ENCODE measurements around the gene BCAS3. TPM values are rescaled to one million over a fixed set of nuclear protein-coding genes. Genes with fewer than 3 reads are reported as not detected.

BCAS3 gene
- polyA plus RNA-seq, 4 donors, result 26.2 to 27.7 (median 26.8) TPM

DNA sequence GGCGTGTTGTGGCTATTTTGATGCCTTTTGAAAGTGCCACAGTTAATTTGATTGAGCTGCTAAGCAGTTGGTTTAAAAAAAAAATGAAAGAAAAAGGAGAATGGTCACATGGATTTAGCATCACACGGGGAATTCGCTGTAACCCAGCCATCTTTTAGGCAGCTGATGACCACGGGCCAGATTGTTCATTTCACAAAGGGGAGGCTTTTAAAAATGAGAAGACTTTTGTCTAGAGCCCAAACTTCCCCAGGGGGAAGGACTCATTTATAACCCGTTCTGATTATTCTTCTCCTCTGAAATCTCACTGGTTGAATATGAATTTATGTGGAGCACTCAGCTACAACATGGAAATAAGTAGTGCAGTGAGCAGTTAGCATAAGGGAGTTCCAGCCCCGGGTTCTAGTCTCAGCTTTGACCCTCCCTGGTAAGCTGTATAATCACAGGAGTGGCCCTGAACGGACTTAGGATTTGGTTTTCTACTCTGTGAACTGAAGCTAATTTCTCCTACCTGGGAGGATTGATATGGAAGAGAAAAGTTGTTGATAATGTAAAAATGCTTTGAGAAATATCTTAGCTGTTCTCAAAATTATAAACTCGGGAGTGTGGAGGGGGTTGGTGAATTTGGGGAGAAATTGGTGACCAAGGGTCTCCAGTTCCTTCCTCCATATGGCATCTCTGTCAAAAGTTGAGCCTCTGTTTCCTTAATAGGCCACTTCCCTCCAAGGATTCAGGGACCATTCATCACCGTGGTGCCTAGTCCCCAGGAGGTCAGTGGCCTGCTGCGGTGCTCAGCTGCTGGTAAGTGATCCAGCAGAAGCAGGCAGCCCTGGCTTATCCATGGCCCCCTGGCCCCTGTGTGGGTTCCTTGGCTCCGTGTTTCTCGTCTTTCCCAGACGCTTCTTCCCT is 645.6 kb downstream of the BCAS3 start:
- no peak for DNase-seq (ENCODE audit: low read depth in 4 of 4, low spot score in 3 of 4)

DNA sequence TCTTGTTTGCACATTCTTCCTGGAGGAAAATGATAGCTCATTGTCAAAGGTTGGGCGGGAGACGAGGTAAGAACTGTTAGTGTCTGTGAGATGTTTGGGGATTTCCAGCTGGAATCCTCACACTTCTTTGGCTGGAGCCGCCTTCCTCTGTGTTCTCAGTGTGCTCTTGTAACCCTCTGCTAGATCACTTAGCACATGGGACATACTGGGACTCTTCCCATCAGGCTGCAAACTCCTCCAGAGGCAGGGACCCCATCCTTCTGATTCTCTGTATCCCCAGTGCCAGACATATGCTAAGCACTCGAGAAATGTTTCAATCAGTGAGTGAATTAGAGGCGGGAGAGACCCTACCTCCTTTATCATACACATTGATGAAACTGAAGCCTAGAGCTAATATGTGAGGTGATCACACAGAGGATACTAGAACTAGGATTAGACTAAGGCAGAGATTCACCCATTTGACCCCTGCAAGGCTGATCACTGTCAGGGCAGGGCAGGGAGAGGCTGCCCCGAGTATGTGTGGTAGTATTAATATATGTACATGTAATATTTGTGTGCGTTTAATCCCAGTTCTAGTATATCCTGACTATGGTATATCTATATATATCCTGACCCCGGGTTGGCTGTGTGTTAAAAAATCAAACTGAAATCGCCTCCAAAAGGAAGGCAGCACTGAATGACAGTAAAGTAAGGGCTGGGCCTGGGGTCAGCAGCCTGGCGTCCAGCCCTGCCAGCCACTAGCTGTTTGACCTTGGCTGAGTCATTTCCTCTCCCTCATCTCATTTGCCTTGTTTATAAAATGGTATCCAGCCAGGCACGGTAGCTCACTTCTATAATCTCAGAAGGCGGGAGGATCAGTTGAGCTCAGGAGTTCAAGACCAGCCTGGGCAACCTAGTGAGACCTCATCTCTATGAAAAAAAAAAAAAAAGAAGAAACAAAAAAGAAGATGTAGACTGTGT is 646.5 kb downstream of the BCAS3 start:
- DNase-seq (ENCODE audit: low read depth in 4 of 4, low spot score in 3 of 4), result no peak

DNA sequence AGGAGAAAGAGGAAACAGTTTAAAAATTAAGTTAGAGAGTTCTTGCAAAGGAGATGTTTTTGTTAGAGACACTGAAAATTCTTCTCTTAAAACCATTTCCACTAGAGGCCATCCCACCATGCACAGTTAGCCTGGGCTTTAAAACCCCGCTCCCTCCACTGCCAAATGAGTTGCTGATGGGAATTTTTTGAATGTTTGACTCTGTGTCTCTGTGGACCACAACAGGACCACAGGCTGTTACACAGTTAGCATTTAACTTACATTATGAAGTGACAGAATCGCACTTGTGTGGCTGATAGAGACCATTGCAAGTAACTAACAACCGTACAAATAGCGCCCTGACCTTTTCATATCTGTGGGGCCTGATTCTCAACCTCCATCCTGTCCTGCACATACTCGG is 647.3 kb downstream of the BCAS3 start:
- no peak for DNase-seq (ENCODE audit: low read depth in 4 of 4, low spot score in 3 of 4)

DNA sequence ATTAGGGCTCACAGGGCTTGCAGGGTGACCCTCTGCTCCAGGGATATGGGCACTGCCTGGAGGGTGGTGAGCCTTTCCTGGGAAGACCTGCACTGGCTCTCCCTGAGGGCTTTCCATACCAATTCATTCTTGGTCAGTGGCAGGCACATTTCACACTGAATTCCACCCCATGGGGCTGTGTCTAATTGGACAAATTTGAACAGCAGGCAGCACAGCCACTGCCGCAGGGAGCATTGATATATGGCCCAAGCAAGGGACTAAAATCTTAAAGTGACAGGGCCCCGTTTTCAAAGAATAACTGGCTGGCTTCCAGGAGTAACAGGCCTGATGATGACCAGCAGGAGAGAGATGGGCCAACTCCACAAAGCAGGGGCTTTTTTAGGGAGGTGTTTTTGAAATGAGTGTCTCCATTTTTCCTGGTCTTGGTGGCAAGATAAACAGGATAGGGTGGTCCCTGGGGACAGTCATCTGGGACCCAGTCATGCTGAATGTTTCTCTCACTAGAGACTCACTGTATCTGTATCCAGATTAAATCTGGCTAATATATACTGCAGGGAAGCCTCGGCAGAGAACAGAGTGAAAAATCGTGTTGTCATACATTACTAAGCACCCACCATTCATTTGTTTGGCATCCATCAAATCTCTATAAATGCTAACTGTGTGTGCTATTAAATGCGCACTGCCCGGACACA is 647.9 kb downstream of the BCAS3 start:
- DNase-seq (ENCODE audit: low read depth in 4 of 4, low spot score in 3 of 4), result no peak

DNA sequence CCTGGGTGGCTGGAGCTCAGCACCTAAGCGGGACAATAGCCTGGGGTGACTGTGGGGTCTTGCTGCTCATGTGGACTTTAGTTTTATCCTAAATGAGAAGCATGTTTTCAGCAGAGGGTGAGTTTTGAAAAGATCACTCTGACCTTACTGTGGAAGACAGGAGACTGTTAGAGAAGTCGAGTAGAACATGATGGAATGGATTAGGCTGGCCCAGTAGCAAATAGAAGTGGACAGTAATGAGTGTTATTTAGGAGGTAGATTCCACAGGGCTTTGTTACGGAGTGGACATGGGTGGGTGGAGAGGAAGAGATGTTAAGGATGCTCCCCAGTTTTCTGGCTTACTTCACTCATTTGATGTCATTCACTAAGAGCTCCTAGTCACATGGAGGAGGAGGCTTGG is 648.7 kb downstream of the BCAS3 start:
- DNase-seq (ENCODE audit: low read depth in 4 of 4, low spot score in 3 of 4), result no peak

DNA sequence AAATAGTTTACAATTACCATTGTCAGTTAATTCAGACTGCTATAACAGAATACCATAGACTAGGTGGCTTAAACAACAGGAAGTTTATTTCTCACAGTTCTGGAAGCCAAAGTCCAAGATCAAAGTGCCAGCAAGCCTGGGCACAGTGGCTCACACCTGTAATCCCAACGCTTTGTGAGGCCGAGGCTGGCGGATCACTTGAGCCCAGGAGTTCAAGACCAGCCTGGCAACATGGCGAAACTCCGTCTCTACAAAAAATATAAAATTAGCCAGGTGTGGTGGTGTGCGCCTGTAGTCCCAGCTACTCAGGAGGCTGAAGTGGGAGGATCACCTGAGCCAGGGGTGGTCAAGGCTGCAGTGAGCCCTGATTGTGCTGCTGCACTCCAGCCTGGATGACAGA is 650.7 kb downstream of the BCAS3 start:
- DNase-seq (ENCODE audit: low read depth in 4 of 4, low spot score in 3 of 4), result no peak

DNA sequence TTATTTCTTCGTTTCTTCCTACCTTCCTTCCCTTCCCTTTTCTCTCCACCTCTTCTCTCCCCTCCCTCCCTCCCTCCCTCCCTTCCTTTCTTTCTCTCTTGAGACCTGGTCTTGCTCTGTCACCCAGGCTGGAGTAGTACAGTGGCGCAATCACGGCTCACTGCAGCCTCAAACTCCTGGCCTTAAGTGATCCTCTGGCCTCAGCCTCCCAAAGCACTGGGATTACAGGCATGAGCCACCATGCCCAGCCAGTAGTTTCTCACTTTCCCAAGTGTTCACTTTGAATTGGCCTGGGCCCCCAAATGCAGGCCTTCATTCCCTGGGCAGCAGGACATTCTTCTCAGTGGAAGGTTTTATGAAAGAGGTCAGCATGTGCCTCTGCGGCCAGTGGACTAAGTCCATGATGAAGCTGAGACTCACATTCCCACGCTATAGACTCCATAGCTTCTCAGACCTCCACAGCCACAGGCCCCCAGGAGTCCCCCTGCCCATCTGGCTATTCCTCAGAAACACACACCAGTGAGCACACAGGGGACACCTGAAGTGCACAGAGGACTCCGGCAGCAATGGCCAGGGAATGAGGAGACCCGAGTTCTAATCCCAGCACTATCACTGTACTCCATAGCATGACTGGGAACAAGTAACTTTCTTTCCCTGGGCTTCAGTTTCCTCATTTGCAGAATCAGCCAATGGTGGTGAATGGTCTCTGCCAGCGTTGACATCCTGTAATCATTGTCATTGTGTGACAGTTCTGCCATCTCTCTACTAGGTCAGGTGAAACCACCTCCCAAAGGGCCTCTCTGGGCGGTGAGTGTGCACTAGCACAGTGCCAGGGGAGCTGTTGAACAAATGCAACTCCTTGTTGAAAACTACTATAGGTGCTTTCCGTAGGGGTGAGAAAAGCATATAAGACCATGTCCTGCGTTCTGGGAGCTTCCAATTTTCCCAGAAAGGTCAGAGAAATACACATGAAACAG is 652.8 kb downstream of the BCAS3 start:
- DNase-seq (ENCODE audit: low read depth in 4 of 4, low spot score in 3 of 4), result no peak

DNA sequence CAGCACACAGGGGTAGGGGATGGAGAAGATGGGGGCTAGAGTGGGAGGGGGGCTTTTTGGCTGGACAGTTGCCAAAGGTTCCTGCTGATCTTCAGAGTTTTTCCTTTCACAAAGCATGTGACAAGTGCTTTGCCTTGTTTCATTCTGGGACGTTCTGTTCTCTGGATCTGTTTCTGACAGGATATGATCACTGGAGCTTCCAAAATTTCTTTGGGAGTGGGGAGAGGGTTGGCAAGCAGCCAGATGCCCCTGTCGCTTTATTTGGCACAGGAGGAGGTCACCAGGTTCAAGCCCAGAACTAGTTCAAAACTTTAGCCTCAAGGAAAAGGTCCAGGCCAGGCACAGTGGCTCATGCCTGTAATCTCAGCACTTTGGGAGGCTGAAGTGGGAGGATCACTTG is 653.5 kb downstream of the BCAS3 start:
- DNase-seq (ENCODE audit: low read depth in 4 of 4, low spot score in 3 of 4), result no peak

DNA sequence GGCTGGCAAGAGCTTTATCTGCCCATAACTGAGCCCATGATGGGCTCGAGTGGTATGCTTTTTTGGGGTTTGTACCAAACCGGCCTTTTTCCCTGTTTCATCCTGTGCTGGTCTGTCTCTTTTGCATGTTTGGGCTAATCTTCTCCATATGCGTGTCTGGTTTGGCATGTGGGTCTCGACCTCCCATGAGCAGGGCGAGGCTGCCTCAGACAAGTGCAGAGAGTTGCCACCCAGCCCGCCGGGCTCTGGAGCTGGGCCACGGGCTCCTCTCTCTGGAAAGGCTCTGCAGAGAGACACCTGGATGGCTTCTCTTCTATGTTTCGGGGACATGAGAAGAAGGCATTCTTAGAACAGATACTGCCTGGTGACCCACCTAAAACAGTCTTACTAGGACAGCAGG is 654.2 kb downstream of the BCAS3 start:
- DNase-seq (ENCODE audit: low read depth in 4 of 4, low spot score in 3 of 4), result no peak

DNA sequence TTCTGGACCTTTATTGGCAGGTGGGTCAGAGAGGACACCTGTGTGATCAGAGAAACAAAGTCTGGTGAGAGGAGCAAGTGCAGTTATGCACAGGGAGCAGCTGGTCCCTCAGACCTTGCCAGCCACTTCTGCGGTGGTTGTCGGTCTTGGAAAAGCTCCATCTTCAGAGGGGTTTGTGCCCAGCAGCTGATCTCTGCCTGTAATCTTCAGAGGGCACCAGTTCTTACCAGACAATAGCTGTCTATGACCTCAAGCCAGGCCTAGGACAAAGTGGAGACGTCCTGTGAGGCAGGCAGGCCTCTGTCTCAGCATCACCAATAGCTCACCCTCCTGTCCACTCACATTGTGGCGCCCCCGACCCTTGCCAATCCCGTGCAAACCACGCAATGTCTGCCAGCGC is 655.5 kb downstream of the BCAS3 start:
- no peak for DNase-seq (ENCODE audit: low read depth in 4 of 4, low spot score in 3 of 4)

DNA sequence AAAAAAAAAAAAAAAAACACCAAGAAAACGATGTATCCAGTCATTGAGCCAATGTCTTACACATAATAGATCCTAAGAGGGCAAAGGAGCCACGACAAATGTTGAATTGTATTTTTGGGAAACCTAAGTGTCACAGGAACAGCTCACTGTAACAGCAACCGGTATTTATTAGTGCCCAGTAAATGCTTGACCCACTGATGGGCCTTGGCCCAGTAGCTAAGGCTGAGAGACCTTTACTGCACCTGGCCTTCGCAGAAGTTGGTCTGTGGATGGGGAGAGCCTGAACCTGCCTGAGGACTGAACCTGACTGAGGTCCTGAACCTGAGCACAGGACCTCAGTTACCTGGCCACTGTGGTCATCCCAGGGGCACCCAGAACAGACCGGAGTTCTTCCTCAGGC is 657.0 kb downstream of the BCAS3 start:
- no peak for DNase-seq (ENCODE audit: low read depth in 4 of 4, low spot score in 3 of 4)

DNA sequence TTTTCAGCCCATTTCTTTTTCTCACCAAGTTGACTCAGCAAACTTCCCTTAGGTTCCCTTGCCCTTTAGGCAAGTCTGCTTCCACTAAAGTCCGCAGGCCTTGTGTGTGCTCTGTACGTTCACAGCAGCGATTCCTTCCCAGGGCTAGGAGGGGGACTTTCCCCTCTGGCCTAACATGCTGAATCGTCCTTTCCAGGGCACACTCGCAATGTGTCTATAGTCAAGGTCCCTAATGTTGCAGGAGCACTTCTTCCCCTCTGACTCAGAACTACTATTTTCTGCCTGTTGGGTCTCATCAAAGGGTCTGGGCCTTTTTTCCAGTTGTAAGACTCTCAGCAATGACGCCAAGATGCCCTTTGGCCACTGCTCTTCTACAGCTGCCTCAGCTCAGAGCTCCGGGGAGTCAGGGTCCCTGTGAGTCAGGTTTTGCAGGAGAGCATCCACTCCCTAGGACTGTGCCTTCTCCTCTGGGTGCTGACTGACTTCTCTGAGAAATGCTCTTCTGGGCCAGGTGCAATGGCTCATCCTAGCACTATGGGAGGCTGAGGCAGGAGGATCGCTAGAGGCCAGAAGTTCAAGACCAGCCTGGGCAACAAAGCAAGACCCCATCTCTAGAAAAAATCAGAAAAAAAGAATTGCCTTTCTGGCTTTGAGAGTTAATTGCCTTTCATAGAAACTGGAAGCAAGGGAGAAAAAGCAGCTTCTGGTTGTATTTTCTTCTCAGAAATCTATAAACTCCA is 657.6 kb downstream of the BCAS3 start:
- no peak for DNase-seq (ENCODE audit: low read depth in 4 of 4, low spot score in 3 of 4)

DNA sequence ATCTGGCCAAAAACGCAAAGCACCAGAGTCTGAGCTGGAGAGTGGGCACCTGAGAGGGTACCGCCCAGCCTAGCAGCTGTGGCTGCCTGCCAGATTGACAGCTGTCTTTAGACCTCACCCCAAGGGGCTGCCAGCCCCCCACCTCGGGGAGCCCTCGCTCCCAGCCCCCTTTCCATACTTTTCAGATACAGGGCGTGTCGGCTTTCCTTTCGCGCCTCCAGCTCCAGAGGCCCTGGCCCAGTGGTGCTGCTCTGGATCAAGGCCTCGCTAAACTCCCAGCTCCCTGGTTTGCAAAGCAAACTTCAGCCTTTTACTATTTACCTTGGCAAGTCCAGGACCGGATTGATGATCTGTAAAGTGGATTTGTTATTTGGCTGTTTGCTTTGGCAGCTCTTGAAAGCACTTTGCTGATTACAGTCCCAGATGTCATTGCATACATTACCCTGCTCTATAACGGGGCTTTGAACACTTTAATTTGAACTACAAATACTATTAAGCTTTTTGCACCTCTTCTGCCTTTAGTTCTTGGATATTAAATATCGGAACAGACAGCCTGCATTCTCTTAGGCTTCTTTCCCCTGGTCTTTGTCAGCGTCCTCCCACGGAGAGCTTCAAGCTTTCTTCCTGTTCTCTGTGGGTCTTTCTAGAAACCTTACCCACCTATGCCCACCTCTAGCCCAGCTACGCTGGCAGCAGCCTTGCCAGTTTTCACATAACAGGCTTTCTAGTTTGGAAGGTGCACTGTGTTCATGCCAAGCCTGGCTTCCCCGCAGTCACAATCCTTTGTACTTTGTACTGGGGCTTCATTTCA is 658.4 kb downstream of the BCAS3 start:
- no peak for DNase-seq (ENCODE audit: low read depth in 4 of 4, low spot score in 3 of 4)

DNA sequence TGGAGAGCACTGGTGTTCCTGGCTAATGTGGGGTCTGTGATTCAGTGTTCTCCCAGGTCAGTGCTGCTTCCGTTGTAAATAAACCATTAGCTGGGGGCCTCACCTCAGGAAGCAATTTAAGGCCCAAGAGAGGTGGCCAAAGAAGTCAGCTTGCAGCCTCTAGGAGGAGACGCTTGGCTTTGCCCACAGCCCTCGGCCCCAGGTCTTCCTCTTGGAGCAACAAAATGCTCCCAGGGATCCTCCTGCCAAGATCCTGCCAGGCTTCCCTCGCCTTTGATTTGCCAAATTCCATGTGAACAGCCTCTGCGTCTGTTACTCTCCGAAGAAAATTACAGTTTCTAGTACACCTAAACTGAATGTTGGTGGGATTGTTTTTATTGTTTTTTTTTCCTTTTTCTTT is 659.6 kb downstream of the BCAS3 start:
- no peak for DNase-seq (ENCODE audit: low read depth in 4 of 4, low spot score in 3 of 4)

DNA sequence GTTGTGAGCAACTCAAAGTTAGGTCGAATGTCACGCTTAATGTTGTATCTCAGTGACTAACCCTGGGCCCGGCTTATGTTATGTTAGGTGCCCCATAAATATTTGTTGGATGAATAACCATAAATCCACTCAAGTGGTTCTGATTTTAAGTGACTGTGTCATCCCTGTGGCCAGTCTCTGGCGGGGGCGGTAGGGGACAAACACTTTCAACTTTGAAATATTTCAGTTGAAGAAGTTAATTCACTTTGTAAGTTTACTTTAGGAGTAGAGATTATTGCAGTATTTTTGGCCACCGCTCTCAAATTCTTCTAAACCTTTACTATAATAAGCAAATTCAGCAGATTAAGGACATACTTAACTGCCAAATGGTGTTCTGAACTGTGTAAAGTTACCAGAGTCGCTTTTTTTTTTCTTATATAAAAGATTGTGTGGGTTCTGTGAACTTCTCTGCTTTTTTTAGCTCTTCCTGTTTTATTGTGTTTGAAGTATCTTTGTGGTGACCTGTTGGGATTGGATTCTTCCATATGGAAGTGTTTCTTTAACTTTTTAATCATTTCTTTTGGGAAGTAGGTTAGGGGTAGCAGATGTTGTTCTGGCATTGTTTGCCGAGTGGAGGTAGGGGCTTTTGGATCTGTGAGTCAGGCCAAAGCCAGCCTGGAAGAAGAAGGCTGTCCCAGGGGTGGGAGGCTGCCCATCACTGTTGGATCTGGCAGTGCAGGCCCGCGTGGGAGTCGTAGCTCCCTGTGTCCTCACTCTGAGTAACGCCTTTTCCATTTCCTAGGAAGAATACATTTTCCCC is 660.5 kb downstream of the BCAS3 start:
- no peak for DNase-seq (ENCODE audit: low read depth in 4 of 4, low spot score in 3 of 4)

DNA sequence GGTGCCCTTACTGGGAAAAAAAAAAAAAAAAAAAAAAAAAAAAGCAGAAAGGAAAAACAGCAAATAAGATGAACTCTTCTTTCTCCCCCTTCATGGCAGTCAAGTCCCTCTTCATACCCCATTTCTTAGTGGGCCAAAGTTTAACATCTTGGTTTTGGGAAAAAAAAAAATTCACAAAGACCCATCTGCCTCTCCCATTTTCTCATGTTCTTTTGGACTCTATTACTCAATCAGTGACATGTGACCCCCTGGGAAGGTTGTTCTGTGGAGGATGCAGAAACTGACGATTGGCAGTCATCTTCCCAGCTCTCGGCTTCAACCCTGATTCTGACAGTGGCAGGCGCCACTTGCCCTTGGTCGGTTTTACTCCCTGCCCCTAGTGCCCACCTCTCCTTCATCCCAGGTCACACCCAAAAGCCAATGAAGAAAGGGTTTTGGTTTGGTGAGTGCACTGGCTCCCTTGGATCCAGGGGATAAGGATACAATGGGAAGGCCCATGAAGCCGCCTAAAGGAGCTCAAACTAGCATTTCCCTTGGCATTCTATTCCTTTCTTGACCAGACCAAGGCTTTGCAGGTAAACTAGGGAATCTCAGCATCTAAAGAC is 661.3 kb downstream of the BCAS3 start:
- no peak for DNase-seq (ENCODE audit: low read depth in 4 of 4, low spot score in 3 of 4)

Measured in right renal pelvis (tissue), 4 donors.